Measurements from ENCODE around the gene FOXL1. TPM values are rescaled to one million over a fixed set of nuclear protein-coding genes. Genes with fewer than 3 reads are reported as not detected.

FOXL1 gene
- total RNA-seq, 1 donor from 2014 or later, result 0.25 TPM

DNA sequence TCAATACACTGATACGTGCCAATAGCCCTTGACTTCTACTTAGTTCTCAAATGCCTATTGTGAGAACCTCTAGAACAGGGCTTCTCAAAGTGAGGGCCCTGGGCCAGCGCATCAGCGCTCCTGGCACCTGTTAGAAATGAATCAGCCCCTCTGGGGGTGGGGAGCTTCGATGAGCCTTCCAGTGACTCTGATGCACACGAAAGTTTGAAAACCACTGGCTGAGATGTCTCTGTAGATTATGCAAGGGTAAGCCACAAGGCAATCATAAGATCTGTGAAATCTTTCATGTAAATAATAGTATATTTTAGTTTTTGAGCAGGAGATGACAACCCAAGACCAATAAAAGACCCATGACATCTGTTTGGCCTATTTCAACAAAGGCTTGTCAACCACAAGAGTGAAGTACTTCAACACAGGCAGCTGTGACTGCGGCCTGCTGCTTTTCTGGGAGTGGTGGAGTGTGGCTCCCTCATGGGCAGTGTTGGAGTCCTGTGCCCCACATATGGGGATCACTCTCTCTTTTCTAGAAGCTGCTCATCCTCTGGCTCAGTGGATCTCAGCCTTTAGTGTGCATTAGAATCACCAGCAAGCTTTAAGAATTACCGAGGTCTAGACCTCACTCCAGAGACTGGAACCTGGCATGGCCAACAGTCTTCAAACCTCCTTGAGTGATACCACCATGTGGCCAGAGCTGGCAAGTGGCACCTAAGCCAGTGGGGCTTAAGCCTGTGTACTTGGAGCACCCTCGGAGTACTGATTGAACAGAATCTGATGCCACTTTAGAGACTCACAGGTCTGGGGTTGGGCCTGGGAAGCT, 29.1 kb upstream of the FOXL1 start:
- no peak for DNase-seq (ENCODE audit: low read depth)

DNA sequence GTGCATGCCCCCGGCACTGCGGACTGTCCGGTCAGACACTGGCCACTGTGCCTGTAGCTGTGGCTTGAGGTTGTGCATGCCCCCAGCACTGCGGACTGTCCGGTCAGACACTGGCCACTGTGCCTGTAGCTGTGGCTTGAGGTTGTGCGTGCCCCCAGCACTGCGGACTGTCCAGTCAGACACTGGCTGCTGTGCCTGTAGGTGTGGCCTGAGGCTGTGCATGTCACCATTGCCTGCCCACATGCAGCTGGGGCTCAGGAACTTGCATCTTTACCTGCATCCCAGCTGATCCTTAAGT, 28.5 kb upstream of the FOXL1 start:
- DNase-seq (ENCODE audit: low read depth), result no peak

DNA sequence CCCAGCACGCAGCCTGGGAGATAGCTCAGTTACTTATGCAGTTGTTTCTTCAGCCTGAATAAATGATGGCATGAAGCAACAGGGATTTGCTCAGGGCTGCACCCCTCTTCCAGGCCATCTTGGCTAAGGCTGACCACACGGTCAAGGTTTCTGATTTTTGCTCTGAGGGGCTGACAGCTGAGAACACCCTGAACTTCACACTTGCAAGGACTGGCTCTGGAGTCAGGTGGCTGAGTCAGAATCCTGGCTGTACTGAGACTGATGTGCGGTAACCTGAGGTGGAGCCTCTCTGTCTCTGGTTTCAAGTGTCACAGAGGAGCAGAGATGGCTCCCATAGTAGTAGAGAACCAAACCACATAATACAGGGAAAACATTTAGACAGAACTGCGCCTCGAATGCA, 28.1 kb upstream of the FOXL1 start:
- no peak for DNase-seq (ENCODE audit: low read depth)

DNA sequence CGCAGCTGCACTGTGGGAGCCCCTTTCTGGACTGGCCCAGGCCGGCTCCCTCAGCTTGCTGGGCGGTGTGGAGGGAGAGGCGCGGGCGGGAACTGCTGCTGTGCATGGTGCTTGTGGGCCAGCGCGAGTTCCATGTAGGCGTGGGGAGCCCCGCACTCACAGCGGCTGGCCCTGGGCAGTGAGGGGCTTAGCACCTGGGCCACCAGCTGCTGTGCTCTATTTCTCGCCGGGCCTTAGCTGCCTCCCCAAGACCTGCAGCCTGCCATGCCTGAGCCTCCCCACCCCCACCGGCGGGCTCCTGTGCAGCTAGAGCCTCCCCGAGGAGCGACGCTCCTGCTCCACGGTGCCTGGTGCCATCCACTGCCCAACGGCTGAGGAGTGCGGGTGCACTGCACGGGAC, 25.0 kb upstream of the FOXL1 start:
- DNase-seq (ENCODE audit: low read depth), result no peak

DNA sequence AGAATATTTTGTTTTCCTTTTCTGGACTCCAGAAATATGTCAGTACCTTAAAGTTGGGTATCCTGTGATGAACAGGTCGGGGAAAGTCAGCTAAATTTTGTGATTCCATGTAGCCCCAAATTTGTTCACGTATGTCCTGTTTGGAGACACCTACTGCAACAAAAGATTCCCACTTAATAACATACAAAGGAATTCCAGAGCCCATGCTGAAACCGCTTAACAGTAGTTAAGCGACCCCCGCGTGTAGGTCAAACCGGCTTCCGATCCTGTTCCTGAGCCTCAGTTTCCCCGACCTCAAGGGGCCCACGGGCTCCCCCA, 23.8 kb upstream of the FOXL1 start:
- no peak for DNase-seq (ENCODE audit: low read depth)

DNA sequence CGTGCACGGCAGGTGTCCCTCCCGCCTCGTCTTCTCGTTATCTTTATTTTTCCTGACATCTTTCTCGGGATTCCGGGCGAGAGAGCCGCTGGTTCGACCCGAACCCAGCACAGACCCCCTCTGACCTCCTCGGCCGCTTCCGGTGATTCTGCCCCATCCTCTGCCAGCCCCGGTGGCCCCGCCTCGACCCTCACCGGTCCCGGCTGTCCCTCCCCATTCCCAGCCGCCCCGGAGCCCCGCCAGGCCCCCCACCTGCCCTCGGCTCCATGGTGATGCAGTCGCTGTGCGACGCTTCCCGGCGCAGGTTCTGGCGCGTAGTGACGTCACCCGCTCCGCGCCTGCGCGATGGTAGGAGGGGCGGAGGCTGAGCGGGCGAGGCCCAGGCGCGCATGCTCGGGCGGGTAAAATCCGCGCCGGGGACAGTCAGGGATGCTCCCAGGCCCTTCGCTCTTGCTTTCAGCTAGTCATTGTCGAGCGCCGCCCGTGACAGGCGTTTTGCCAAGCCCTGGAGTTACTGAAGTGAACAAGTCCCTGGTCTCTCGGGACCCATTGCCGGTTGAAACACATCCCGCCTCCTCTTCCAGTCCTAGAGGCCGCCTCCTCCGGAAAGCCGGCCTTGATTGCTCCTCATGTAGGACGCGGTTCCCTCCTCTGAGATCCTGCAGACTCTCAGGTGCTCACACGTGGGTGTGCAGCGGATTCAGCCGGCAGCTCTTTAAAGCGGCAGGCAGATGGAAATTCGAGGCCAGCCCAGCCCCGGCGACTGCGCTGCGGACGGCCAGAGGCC, 23.2 kb upstream of the FOXL1 start, which contains the start of gene MTHFSD:
Gene MTHFSD (minus strand): TSS at position 319 of the 787 bp plus-strand sequence. CDS start 51 bp downstream, at position 268.
- DNase-seq (ENCODE audit: low read depth), result peak; percentile 65

DNA sequence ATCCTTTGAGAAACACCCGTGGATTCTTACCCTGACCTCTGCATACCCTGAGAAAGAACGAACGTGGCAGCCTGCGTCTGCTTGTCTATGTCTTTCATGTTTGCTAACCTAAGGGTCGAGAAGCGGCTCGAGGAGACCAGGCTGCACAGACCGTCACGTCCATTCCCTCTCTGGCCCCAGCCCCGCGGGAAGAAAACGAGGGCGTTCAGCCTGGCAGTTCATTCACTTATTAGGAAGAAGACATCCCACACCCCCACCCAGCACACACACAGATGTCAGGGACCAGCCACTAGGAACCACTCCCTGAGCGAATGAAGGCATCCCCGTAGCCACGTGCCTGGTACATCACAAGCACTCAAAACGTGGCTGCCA, 22.7 kb upstream of the FOXL1 start:
- DNase-seq (ENCODE audit: low read depth), result no peak

DNA sequence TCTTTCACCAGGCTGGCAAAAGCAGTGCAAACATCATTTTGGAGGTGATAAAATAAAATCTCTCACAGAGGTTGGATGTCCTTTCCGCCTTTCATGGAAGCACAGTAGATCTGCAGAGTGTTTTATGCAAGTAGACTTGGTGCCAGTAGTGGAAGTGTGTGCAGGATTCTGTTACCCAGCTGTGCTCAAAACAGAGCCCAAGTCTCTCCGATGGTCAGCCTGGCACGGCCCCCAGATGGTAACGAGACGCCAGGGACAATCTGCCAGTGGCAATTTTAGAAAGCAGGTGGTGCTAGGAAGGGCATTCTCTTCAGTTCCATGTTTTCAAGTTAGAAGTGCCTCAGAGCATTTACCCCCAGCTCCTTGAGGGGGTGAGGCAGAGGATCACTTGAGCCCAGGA, 21.8 kb upstream of the FOXL1 start:
- DNase-seq (ENCODE audit: low read depth), result no peak

DNA sequence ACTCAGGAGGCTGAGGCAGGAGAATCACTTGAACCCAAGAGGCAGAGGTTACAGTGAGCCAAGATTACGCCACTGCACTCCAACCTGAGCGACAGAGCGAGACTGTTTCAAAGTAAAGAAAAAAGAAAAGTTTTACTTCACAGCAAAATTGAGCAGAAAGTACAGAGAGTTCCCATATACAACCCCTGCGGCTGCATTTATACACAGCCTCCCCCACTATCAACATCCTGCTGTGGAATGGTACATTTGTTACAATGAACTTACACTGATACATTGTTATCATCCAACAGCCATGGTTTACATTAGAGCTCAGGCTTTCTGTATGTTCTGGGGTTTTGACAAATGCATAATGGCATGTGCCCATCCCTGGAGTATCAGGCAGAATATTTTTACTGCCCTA, 20.8 kb upstream of the FOXL1 start:
- no peak for DNase-seq (ENCODE audit: low read depth)

DNA sequence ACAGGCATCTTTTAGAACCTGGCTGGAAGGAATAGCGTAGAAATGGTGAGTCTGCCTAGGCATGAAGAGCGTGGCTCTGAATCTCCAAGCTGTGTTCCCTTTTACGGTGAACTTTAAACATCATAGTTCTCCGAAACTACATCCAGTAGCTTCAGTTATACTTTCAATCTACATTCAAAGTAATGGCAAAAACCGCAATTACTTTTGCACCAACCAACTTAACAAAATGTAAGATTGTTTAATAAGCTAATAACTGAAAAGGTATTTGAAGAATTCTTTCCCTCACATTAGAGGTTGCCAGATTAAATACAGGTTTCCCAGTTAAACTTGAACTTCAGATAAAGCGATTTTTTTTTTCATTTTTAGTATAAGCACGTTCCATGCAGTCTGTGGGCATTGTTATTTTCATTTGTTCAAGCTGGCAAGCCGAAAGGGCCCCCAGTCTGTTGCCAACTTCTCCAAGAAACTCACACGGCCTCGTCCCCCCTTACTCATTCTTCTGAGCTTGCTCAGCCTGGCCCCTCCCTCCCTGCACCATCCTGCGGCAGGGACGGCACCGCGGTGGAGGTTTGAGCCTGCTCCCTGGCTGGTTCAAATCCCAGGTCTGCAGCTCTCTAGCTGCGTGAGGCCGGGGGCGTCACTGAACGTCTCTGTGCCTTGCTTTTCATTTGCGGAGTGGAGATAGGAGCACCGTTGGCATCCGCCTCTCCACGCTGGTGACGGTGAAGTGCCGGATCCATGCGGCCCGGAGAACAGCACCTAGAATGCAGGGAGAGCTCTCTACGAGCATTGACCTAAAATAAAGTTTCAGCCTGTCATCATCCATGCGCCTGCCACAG, 19.8 kb upstream of the FOXL1 start:
- DNase-seq (ENCODE audit: low read depth), result no peak

DNA sequence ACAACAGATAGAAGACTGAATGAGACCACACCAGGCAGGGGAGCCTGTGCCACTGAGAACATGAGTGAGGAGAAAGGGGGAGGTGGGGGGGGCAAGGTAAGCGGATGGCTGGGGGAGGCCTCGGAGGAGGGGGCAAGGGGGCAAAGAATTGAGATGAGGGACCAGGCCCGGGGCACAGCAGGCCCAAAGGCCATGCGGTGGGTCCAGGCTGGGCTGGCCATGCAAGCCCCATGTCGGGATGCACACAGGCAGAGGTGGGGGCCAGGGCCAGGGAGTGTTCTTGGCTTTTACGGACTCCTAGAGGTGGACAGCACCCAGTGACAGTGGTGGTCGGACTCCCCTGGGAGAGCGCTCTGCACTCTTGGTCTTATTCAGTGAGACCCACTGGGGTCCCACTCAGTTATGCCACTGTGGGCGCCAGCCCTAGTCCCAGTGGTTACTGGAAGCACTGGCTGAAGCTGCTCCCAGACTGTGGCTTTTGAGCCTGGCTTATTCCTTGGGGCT, 18.5 kb upstream of the FOXL1 start:
- DNase-seq (ENCODE audit: low read depth), result no peak

DNA sequence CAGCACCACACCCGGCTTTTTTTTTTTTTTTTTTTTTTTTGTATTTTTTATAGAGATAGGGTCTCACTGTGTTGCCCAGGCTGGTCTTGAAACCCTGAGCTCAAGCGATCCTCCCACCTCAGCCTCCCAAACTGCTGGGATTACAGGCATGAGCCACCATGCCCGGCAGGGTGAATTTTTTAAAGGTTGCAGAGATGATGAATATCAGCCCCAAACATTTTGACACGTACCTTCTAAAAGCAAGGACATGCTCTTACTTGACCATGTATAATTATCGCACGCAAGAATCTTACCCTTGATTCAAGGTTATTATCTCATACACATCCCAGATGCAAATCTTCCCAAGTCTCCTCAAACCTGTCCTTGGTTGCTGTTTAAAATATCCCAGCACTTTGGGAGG, 16.0 kb upstream of the FOXL1 start:
- DNase-seq (ENCODE audit: low read depth), result no peak

DNA sequence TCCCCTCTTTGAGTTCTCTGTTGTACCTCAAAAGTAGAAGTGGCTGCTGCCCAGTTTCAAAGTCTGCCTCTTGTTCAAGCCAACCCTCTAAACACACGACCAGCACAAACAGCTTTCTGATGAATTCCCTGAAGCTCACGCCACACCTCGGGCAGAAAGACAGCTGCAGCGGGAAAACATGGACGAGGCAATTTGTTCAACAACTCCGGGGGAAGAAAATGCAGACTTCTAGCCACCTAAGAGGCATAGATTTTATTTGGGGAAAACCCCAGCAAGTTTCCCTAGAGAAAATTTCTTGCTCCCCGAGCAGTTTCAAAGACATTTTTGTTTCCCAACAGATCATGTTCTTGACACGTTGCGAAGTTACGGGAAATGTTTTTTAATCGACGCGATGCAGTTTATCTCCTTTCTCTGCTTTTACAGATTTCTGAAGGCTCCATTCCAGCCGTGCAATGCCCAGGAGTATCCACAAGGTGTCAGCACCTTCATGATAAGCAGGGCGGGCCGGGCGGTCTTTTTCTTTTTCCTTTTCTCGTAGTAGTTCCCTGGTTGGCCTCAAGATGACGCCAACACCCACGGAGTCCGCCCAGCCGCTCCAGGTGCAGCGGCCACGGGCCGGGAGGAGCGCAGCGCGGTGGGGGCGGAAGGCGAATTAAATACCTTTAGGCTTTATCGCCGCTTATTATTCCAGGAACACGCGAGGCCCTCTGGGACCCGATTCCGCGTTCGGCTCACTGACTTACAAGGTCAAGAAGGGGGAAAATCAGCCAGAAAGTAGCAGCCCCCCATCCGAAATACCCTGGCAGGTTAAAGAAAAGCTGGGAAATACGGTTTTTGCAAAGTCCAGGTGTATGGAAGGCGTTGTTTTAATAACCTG, 14.6 kb upstream of the FOXL1 start:
- DNase-seq (ENCODE audit: low read depth), result peak; percentile 65

DNA sequence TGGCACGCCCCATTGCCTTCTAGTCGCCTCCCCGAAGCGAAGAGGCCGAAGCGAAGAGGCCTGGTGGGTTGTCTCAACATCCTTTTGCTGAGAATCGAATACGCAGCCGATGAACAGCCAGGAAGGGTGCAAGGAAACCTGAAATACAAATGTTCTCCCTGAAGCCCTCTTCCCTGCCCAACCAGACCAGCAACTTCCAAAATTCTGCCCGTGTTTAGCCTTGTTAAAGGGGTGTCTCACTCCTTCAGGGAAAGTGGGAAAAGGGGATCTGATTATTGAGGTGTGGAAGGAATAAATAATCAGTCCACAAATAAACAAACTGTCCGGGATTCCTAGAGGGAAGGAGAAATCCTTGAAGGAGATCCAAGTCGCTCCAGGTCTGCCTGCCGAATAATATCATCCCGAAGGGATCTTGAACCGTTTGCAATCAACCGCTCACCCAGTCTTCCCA, 13.1 kb upstream of the FOXL1 start:
- no peak for DNase-seq (ENCODE audit: low read depth)

DNA sequence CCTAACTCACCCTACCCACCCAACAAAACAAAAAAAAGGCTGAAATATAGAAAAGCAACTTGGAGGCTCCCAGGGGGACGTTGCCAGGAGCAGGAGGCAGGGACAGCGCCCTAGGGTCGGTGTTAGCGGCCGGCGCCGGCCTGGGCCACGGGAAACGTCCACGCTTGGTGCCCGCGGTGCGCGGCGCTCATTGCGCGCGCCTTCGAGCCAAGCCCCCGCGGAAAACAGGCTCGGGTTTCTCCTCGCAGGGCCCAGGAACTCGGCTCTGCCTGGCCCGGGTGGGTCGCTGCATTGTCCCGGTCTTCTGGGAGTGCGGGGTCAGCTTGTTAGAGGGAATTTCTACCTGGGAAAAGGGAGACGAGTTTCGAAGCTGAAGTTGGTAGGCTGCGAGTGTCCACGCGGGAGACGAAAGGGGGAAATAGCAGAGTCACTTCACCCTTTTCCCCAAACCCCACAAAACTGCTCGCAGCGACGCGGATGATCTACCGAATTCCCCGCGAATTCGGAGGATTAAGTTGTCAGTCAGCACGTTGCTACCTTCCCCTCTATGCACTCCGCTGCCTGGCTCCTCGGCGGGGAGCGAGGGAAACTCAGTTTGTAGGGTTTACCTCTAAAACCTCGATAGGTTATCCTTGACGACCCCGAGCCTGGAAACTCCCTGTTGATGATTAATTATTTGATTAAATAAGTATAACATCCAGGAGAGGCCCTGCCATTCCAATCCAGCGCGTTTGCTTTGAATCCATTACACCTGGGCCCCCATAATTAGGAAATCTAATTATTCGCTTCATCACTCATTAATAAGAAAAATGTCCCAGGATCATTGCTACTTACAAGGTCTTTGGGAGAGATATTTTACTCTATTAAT, 12.5 kb upstream of the FOXL1 start:
- no peak for DNase-seq (ENCODE audit: low read depth)

DNA sequence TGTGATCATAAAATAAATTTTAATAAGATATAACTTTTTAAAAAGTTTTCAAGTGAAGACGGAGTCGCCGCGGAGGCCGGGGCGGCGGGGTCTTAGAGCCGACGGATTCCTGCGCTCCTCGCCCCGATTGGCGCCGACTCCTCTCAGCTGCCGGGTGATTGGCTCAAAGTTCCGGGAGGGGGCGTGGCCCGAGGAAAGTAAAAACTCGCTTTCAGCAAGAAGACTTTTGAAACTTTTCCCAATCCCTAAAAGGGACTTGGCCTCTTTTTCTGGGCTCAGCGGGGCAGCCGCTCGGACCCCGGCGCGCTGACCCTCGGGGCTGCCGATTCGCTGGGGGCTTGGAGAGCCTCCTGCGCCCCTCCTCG, 11.8 kb upstream of the FOXL1 start, which contains the start of gene FOXC2:
Gene FOXC2 (plus strand): TSS at position 229 of the 365 bp plus-strand sequence. CDS start 507 bp downstream, outside the sequence.
- DNase-seq (ENCODE audit: low read depth), result peak; percentile 66

DNA sequence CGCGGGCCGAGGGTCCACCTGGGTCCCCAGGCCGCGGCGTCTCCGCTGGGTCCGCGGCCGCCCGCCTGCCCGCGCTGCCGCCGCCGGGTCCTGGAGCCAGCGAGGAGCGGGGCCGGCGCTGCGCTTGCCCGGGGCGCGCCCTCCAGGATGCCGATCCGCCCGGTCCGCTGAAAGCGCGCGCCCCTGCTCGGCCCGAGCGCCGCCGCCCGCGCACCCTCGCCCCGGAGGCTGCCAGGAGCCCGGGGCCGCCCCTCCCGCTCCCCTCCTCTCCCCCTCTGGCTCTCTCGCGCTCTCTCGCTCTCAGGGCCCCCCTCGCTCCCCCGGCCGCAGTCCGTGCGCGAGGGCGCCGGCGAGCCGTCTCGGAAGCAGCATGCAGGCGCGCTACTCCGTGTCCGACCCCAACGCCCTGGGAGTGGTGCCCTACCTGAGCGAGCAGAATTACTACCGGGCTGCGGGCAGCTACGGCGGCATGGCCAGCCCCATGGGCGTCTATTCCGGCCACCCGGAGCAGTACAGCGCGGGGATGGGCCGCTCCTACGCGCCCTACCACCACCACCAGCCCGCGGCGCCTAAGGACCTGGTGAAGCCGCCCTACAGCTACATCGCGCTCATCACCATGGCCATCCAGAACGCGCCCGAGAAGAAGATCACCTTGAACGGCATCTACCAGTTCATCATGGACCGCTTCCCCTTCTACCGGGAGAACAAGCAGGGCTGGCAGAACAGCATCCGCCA, 11.2 kb upstream of the FOXL1 start:
- no peak for DNase-seq (ENCODE audit: low read depth)

DNA sequence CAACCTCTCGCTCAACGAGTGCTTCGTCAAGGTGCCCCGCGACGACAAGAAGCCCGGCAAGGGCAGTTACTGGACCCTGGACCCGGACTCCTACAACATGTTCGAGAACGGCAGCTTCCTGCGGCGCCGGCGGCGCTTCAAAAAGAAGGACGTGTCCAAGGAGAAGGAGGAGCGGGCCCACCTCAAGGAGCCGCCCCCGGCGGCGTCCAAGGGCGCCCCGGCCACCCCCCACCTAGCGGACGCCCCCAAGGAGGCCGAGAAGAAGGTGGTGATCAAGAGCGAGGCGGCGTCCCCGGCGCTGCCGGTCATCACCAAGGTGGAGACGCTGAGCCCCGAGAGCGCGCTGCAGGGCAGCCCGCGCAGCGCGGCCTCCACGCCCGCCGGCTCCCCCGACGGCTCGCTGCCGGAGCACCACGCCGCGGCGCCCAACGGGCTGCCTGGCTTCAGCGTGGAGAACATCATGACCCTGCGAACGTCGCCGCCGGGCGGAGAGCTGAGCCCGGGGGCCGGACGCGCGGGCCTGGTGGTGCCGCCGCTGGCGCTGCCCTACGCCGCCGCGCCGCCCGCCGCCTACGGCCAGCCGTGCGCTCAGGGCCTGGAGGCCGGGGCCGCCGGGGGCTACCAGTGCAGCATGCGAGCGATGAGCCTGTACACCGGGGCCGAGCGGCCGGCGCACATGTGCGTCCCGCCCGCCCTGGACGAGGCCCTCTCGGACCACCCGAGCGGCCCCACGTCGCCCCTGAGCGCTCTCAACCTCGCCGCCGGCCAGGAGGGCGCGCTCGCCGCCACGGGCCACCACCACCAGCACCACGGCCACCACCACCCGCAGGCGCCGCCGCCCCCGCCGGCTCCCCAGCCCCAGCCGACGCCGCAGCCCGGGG, 10.4 kb upstream of the FOXL1 start:
- DNase-seq (ENCODE audit: low read depth), result no peak

Measured in renal cortical epithelial cell (primary cell).